SK-N-SH (cell line): Measurements from ENCODE around the gene WDR46.

Experiments
- CTCF ChIP-seq: fragments of 200-600 bp; sonication (generic); IDR thresholded peaks from 2 replicates; pipeline ENCODE4 v1.6.1; 2017; ENCODE audit warnings: antibody characterized with exemption, mild to moderate bottlenecking, moderate library complexity
- ELF1 ChIP-seq: IDR thresholded peaks from 2 replicates; pipeline ENCODE4 v1.4.0; 2012
- EZH2phosphoT487 ChIP-seq: fragments of 200-600 bp; sonication (generic); IDR thresholded peaks from 2 replicates; pipeline ENCODE4 v1.6.1; 2017; ENCODE audit warnings: low read depth, mixed run types, mild to moderate bottlenecking, antibody characterized with exemption, moderate library complexity, borderline replicate concordance
- GABPA ChIP-seq: IDR thresholded peaks from 2 replicates; pipeline ENCODE4 v1.4.0; 2012; ENCODE audit warnings: low read depth, mild to moderate bottlenecking
- JUND ChIP-seq: IDR thresholded peaks from 2 replicates; pipeline ENCODE4 v1.4.0; 2012
- NRF1 ChIP-seq: IDR thresholded peaks from 2 replicates; pipeline ENCODE4 v1.6.1; 2012; ENCODE audit warnings: low read depth, mild to moderate bottlenecking, low read length
- PBX3 ChIP-seq: IDR thresholded peaks from 2 replicates; pipeline ENCODE4; 2012
- POLR2AphosphoS5 ChIP-seq: IDR thresholded peaks from 2 replicates; pipeline ENCODE4 v1.6.1; 2012; ENCODE audit warnings: low read depth, low read length
- RAD21 ChIP-seq: IDR thresholded peaks from 2 replicates; pipeline ENCODE4 v1.6.1; 2012; ENCODE audit warnings: mild to moderate bottlenecking, low read length
- RCOR1 ChIP-seq: fragments of 150-350 bp; IDR thresholded peaks from 2 replicates; pipeline ENCODE4 v1.6.1; 2017; ENCODE audit warnings: antibody characterized with exemption, low read length
- REST ChIP-seq: IDR thresholded peaks from 2 replicates; pipeline ENCODE4 v1.6.1; 2012; ENCODE audit warnings: mild to moderate bottlenecking, low read depth, low read length, moderate library complexity
- RFX5 ChIP-seq: IDR thresholded peaks from 2 replicates; pipeline ENCODE4 v1.6.1; 2012; ENCODE audit warnings: mild to moderate bottlenecking, improper control_type of control experiment, low read length
- TEAD4 ChIP-seq: IDR thresholded peaks from 2 replicates; pipeline ENCODE4 v1.4.0; 2012; ENCODE audit warnings: mild to moderate bottlenecking, borderline replicate concordance; ENCODE audit not compliant: insufficient read depth
- YY1 ChIP-seq: IDR thresholded peaks from 2 replicates; pipeline ENCODE4 v1.4.0; 2012; ENCODE audit warnings: low read depth, mild to moderate bottlenecking

- TF ChIP-seq RFX5 (no peak), JUND (no peak), TEAD4 (no peak), CTCF (no peak), POLR2AphosphoS5 (no peak), YY1 (no peak), PBX3 (no peak), NRF1 (no peak), ELF1 (no peak), RCOR1 (no peak), REST (no peak), EZH2phosphoT487 (no peak), GABPA (no peak), RAD21 (no peak)
These were observed 40.0 kb upstream of the WDR46 start for GRCh38 chr6:33329058-33329457.
